Skin of body (tissue), 2 donors: ENCODE measurements around the gene MAGT1. TPM values are rescaled to one million over a fixed set of nuclear protein-coding genes. Genes with fewer than 3 reads are reported as not detected.
"Not testable (repeated sequence)": the region's sequence is repeated elsewhere in the genome, so short reads cannot be mapped to it uniquely, and the experiment has no call there.

Experiments used
- DNase-seq: peaks from one replicate; lab custom pipeline; 2025; lab: John Stamatoyannopoulos, UW
- total RNA-seq: library from RNA; depleted of rRNA; stranded (reverse); fragments of >200 nt; gene quantifications from one replicate; pipeline ENCODE4 v1.2.3, GENCODE V29; 2014

MAGT1 gene
- 82.8 TPM for total RNA-seq

- peak; percentile 97 for DNase-seq
Measured at GRCh38 chrX:77894921-77895886, at the start of gene MAGT1. TSS of gene MAGT1 (minus strand) at chrX:77895435. CDS start at chrX:77895410, 25 bp downstream.

GRCh38 chrX:77945031-77945430, 49.8 kb upstream of the MAGT1 start:
- not testable (repeated sequence) for DNase-seq

- no peak for DNase-seq
Measured at GRCh38 chrX:77938083-77938680, 42.9 kb upstream of the MAGT1 start.

- no peak for DNase-seq
Measured at GRCh38 chrX:77937291-77937690, 42.1 kb upstream of the MAGT1 start.

- DNase-seq: no peak
Measured at GRCh38 chrX:77936299-77936698, 41.1 kb upstream of the MAGT1 start.

GRCh38 chrX:77935886-77936285, 40.7 kb upstream of the MAGT1 start:
- DNase-seq: no peak

- DNase-seq: no peak
Measured at GRCh38 chrX:77930581-77930980, 35.3 kb upstream of the MAGT1 start.

GRCh38 chrX:77925764-77926163, 30.5 kb upstream of the MAGT1 start:
- DNase-seq: no peak

- DNase-seq: no peak
Measured at GRCh38 chrX:77924320-77924859, 29.2 kb upstream of the MAGT1 start.

GRCh38 chrX:77922787-77923186, 27.6 kb upstream of the MAGT1 start:
- no peak for DNase-seq

GRCh38 chrX:77919370-77919769, 24.1 kb upstream of the MAGT1 start:
- not testable (repeated sequence) for DNase-seq

GRCh38 chrX:77918568-77918967, 23.3 kb upstream of the MAGT1 start:
- DNase-seq: no peak

- no peak for DNase-seq
Measured at GRCh38 chrX:77917294-77917933, 22.2 kb upstream of the MAGT1 start.

- DNase-seq: peak; percentile 88
Measured at GRCh38 chrX:77910108-77910840, 15.0 kb upstream of the MAGT1 start, which contains the start of gene ATP7A. TSS of gene ATP7A (plus strand) at chrX:77910693. CDS start at chrX:77971642, 60,949 bp downstream.

- DNase-seq: no peak
Measured at GRCh38 chrX:77901506-77901905, 6.3 kb upstream of the MAGT1 start.

GRCh38 chrX:77900688-77901087, 5.5 kb upstream of the MAGT1 start:
- DNase-seq: no peak

- DNase-seq: peak; percentile 93
Measured at GRCh38 chrX:77899081-77899828, 4.0 kb upstream of the MAGT1 start, which contains the start of gene COX7B. TSS of gene COX7B (plus strand) at chrX:77899468. CDS start at chrX:77899554, 86 bp downstream.

GRCh38 chrX:77893713-77894112, 1.5 kb downstream of the MAGT1 start:
- no peak for DNase-seq

GRCh38 chrX:77892887-77893286, 2.3 kb downstream of the MAGT1 start:
- no peak for DNase-seq

GRCh38 chrX:77881418-77881817, 13.8 kb downstream of the MAGT1 start:
- DNase-seq: not testable (repeated sequence)
